Hepatocyte (in vitro differentiated cells): ENCODE results near the gene CCT3.

Source experiments
- EZH2 ChIP-seq: fragments of 200-600 bp; sonication (generic); IDR thresholded peaks from 2 replicates; pipeline ENCODE4 v1.6.1; 2016; ENCODE audit warnings: antibody characterized with exemption, mild to moderate bottlenecking, borderline replicate concordance
- TF ChIP-seq, protein P1 (sequence below): fragments of 200-600 bp; sonication (generic); IDR thresholded peaks from 2 replicates; pipeline ENCODE4 v1.5.1; 2016; ENCODE audit warnings: antibody characterized with exemption, mild to moderate bottlenecking; ENCODE audit not compliant: poor library complexity

DNA sequence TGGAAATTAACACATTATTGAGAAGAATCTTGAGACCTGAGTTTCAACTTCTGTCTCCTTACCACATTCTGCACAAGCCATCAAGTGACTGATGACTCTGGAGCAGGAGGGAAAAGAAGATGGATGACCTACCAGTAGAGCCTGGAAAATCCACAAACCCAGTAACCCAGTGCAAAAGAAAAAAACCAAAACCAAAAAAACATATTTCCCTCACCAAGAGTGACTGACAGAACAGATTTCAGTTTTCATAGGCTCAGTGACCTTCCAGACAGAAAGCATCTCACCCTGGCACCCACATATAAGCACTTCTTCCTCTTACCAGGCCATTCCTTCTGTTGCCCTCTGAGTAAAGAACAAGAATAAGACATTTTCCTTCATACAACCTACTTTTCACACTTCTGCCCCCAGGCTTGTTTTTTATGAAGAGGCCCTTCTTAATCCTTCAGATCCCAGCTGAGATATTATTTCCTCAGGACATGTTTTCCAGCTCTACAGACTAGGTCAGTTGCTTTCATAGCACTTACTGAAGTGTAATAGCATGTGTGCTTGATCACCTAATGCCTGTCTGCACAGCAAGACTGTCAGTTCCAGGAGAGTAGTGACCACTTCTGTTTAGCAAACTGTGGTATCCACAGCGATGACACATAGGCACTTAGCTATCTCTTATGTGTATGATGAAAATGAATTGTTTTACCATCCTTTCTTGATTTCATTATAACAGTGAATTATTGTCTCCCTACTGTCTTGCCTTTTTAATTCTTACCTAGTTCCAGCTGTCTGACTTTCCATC, 4.3 kb upstream of the CCT3 start:
- no peak for TF ChIP-seq EZH2
- TF ChIP-seq, protein P1, sequence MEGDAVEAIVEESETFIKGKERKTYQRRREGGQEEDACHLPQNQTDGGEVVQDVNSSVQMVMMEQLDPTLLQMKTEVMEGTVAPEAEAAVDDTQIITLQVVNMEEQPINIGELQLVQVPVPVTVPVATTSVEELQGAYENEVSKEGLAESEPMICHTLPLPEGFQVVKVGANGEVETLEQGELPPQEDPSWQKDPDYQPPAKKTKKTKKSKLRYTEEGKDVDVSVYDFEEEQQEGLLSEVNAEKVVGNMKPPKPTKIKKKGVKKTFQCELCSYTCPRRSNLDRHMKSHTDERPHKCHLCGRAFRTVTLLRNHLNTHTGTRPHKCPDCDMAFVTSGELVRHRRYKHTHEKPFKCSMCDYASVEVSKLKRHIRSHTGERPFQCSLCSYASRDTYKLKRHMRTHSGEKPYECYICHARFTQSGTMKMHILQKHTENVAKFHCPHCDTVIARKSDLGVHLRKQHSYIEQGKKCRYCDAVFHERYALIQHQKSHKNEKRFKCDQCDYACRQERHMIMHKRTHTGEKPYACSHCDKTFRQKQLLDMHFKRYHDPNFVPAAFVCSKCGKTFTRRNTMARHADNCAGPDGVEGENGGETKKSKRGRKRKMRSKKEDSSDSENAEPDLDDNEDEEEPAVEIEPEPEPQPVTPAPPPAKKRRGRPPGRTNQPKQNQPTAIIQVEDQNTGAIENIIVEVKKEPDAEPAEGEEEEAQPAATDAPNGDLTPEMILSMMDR = no peak
